ENCODE results near the gene GUCY1B1.

The GUCY1B1 gene

DNA sequence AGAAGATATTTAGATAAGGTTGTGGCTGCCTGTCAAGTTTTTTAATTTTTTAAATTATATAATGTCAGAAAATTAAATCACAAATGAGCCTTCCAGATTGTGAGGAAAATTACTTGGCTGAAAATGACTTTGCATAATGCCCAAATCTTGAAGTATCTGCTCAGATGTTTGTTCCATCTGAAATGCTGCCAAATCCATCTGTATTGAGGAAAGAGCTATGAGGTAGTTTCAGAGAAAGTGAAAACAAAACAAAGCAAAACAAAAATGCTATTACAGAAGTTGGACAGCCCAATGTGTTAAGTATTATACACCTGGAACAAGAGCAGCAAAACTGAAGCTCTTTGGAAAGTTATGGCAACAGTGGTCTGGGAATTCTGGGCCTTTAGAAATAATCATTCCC lies 23.3 kb upstream of the GUCY1B1 start:
- Histone ChIP-seq H3K4me1 (no peaks in the 10 kb centered on the region), H4K20me1 (no peaks in the 10 kb centered on the region), H3K36me3 (no peaks in the 10 kb centered on the region), H3K4me3 (no peak overlapping the region), H3K27ac (no peak overlapping the region), H3K27me3 (no peaks in the 10 kb centered on the region), H3K4me2 (no peak overlapping the region), H3K9me3 (no peaks in the 10 kb centered on the region), H3K9ac (no peak overlapping the region)
- no peak for TF ChIP-seq Cebpa-rat (IDR thresholded peaks at IDR 0.05)

- Histone ChIP-seq H3K4me3 (no peak overlapping the region), H3K9ac (no peak overlapping the region), H3K36me3 (no peaks in the 10 kb centered on the region), H3K4me2 (no peak overlapping the region), H4K20me1 (no peaks in the 10 kb centered on the region), H3K27me3 (no peaks in the 10 kb centered on the region), H3K9me3 (no peaks in the 10 kb centered on the region), H3K4me1 (no peaks in the 10 kb centered on the region), H3K27ac (no peak overlapping the region)
- TF ChIP-seq Cebpa-rat (IDR thresholded peaks at IDR 0.05): no peak; the same call in 1 of the 2 replicates
Measured at GRCh38 chr4:155738548-155738947, 20.3 kb upstream of the GUCY1B1 start.

- Histone ChIP-seq H3K36me3 (no peaks in the 10 kb centered on the region), H4K20me1 (no peaks in the 10 kb centered on the region), H3K4me3 (no peak overlapping the region), H3K4me2 (no peak overlapping the region), H3K4me1 (no peaks in the 10 kb centered on the region), H3K9ac (no peak overlapping the region), H3K9me3 (no peaks in the 10 kb centered on the region), H3K27me3 (no peaks in the 10 kb centered on the region), H3K27ac (no peak overlapping the region)
- no peak for TF ChIP-seq Cebpa-rat (IDR thresholded peaks at IDR 0.05)
Measured at GRCh38 chr4:155741546-155741945, 17.3 kb upstream of the GUCY1B1 start.

- no peak overlapping the region for H3K27ac ChIP-seq
- no peaks in the 10 kb centered on the region for H3K4me1 ChIP-seq
- H3K4me2 ChIP-seq: no peak overlapping the region
- no peak for TF ChIP-seq Cebpa-rat (IDR thresholded peaks at IDR 0.05)
- H4K20me1 ChIP-seq: no peaks in the 10 kb centered on the region
- no peak overlapping the region for H3K9ac ChIP-seq
- H3K9me3 ChIP-seq: no peaks in the 10 kb centered on the region
- H3K36me3 ChIP-seq: no peaks in the 10 kb centered on the region
- H3K4me3 ChIP-seq: no peak overlapping the region
- H3K27me3 ChIP-seq: no peaks in the 10 kb centered on the region
Measured at GRCh38 chr4:155742310-155743015, 16.4 kb upstream of the GUCY1B1 start.

DNA sequence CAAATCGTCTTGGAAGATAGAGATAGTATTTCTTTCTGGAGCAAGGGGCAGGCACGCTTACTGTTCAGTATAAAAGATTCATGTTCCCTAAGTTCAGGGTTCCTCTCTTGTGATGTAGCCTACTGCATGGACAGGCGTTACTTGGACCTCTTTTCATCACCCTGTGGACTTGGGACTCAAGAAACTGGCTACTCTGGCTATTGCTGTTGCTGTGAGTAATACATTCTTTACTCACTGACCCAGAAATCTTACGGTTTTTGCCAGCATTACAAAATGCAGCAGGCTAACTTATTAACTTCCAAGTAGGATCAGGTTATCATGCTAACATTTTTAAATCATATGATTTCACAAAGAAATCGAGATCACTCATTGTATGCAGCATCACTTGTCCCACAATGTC lies 12.8 kb upstream of the GUCY1B1 start:
- Histone ChIP-seq H3K36me3 (no peaks in the 10 kb centered on the region), H3K4me1 (no peaks in the 10 kb centered on the region), H3K9ac (no peak overlapping the region), H4K20me1 (no peaks in the 10 kb centered on the region), H3K27ac (no peak overlapping the region), H3K4me3 (no peak overlapping the region), H3K9me3 (no peaks in the 10 kb centered on the region), H3K4me2 (no peak overlapping the region), H3K27me3 (no peaks in the 10 kb centered on the region)
- TF ChIP-seq Cebpa-rat (IDR thresholded peaks at IDR 0.05): no peak

GRCh38 chr4:155748039-155748438 lies 10.8 kb upstream of the GUCY1B1 start:
- H3K27ac ChIP-seq: no peak overlapping the region
- no peaks in the 10 kb centered on the region for H3K4me1 ChIP-seq
- no peaks in the 10 kb centered on the region for H3K27me3 ChIP-seq
- H3K9me3 ChIP-seq: no peaks in the 10 kb centered on the region
- no peak overlapping the region for H3K4me2 ChIP-seq
- TF ChIP-seq Cebpa-rat (IDR thresholded peaks at IDR 0.05): no peak
- H3K4me3 ChIP-seq: no peak overlapping the region
- no peaks in the 10 kb centered on the region for H3K36me3 ChIP-seq
- no peak overlapping the region for H3K9ac ChIP-seq
- H4K20me1 ChIP-seq: no peaks in the 10 kb centered on the region

- Histone ChIP-seq H4K20me1 (no peaks in the 10 kb centered on the region), H3K4me2 (no peak overlapping the region), H3K4me1 (no peaks in the 10 kb centered on the region), H3K9me3 (no peaks in the 10 kb centered on the region), H3K9ac (no peak overlapping the region), H3K27ac (no peak overlapping the region), H3K4me3 (no peak overlapping the region), H3K36me3 (no peaks in the 10 kb centered on the region), H3K27me3 (no peaks in the 10 kb centered on the region)
- no peak for TF ChIP-seq Cebpa-rat (IDR thresholded peaks at IDR 0.05)
Measured at GRCh38 chr4:155749041-155749440, 9.8 kb upstream of the GUCY1B1 start.

DNA sequence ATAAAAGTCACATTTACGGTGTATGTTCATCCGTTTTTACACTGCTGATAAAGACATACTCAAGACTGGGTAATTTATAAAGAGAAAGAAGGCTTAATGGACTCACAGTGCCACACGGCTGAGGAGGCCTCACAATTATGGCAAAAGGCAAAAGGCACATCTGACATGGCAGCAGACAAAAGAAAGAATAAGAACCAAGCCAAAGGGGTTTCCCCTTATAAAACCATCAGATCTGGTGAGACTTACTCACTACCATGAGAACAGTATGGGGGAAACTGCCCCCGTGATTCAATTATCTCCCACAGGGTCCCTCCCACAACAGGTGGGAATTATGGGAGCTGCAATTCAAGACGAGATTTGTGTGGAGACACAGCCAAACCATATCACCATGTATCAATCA lies 7.3 kb upstream of the GUCY1B1 start:
- H3K36me3 ChIP-seq: no peaks in the 10 kb centered on the region
- H3K27ac ChIP-seq: no peak overlapping the region
- TF ChIP-seq Cebpa-rat (IDR thresholded peaks at IDR 0.05): no peak
- no peaks in the 10 kb centered on the region for H3K9me3 ChIP-seq
- H3K4me2 ChIP-seq: no peak overlapping the region
- no peaks in the 10 kb centered on the region for H3K27me3 ChIP-seq
- H3K4me3 ChIP-seq: no peak overlapping the region
- H3K4me1 ChIP-seq: no peaks in the 10 kb centered on the region
- no peaks in the 10 kb centered on the region for H4K20me1 ChIP-seq
- H3K9ac ChIP-seq: no peak overlapping the region

- H3K4me3 ChIP-seq: no peak overlapping the region
- H3K27ac ChIP-seq: no peak overlapping the region
- 0 out of 2 replicates have a peak, but pooled peaks cover 5% of the 10 kb centered on the region for H3K4me1 ChIP-seq
- no peak overlapping the region for H3K9ac ChIP-seq
- no peak for TF ChIP-seq Cebpa-rat (IDR thresholded peaks at IDR 0.05)
- no peaks in the 10 kb centered on the region for H3K9me3 ChIP-seq
- no peak overlapping the region for H3K4me2 ChIP-seq
- H3K36me3 ChIP-seq: no peaks in the 10 kb centered on the region
- H3K27me3 ChIP-seq: peaks cover 24% of the 10 kb centered on the region
- no peaks in the 10 kb centered on the region for H4K20me1 ChIP-seq
Measured at GRCh38 chr4:155757745-155758265, 1.0 kb upstream of the GUCY1B1 start.

DNA sequence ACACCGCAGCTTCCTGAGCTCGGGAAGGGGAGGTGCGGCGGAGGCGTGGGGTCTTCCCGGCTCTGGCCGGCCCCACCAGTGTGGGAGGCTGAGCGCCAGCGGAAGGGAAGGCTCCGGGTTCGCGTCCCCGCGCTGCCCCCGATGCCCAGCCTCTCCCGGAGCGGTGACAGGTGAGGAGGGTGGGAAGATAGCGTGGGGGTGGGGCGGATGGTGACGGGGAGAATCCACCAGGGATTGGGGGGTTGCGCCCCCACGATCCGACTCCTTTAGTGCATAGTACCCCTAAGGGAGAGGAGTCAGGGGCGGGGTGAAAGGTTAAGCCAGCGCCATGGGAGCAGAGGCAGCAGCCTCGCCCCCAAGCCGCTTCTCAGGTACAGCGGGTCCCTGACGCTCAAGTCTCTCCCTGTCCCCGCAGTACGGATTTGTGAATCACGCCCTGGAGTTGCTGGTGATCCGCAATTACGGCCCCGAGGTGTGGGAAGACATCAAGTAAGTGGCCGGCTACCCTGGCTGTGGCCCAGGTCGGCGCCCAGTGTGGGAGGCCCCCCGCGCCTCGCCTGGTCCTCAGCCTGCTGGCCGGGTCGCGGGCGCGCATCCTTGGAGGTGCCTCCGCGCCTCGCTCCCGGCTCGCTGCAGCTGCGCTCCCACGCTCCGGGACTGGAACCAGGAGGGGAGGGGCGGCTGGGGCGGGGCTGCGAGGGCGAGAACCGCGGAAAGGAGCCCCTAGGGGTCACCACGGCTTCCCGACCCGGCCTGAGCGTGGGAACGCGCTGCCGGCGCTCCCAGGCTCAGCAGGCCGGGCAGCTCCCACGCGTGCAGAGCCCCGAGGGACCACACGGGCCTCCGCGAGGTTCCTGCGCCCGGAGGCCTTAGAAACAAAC lies 791 bp downstream of the GUCY1B1 start:
- H3K4me2 ChIP-seq: peak overlapping the region; percentile 97
- TF ChIP-seq Cebpa-rat (IDR thresholded peaks at IDR 0.05): no peak

More for the DNA sequence above, 791 bp downstream of the GUCY1B1 start:
- Histone ChIP-seq H4K20me1 (no peaks in the 10 kb centered on the region), H3K4me1 (0 out of 2 replicates have a peak, but pooled peaks cover 5% of the 10 kb centered on the region), H3K4me3 (peak overlapping the region; percentile 74), H3K9me3 (no peaks in the 10 kb centered on the region), H3K27ac (no peak overlapping the region), H3K9ac (peak overlapping the region; percentile 72), H3K36me3 (no peaks in the 10 kb centered on the region), H3K27me3 (peaks cover 24% of the 10 kb centered on the region)
